Measurements from ENCODE around the gene ARHGEF39. TPM values are rescaled to one million over a fixed set of nuclear protein-coding genes. Genes with fewer than 3 reads are reported as not detected.

ARHGEF39 gene
- total RNA-seq, 4 donors from 2014 or later, result 1.3 to 17.5 (median 5.1) TPM

- no peak for DNase-seq
- H3K4me1 ChIP-seq, result no peaks in the 10 kb centered on the region
- peaks cover 74 to 100% (median 90%) of the 10 kb centered on the region in 3 donors for H3K36me3 ChIP-seq
- peak overlapping the region in 2 of 4 donors; percentile 3 to 14 for H3K27ac ChIP-seq
- H3K9me3 ChIP-seq, result no peaks in the 10 kb centered on the region
- TF ChIP-seq, protein P1, sequence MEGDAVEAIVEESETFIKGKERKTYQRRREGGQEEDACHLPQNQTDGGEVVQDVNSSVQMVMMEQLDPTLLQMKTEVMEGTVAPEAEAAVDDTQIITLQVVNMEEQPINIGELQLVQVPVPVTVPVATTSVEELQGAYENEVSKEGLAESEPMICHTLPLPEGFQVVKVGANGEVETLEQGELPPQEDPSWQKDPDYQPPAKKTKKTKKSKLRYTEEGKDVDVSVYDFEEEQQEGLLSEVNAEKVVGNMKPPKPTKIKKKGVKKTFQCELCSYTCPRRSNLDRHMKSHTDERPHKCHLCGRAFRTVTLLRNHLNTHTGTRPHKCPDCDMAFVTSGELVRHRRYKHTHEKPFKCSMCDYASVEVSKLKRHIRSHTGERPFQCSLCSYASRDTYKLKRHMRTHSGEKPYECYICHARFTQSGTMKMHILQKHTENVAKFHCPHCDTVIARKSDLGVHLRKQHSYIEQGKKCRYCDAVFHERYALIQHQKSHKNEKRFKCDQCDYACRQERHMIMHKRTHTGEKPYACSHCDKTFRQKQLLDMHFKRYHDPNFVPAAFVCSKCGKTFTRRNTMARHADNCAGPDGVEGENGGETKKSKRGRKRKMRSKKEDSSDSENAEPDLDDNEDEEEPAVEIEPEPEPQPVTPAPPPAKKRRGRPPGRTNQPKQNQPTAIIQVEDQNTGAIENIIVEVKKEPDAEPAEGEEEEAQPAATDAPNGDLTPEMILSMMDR (IDR thresholded peaks at IDR 0.05), result no peak
- no peak for TF ChIP-seq POLR2A (IDR thresholded peaks at IDR 0.05)
- no peak overlapping the region for H3K4me3 ChIP-seq
- H3K27me3 ChIP-seq, result no peaks in the 10 kb centered on the region
- intact Hi-C loops (cut with DNase I), result no loop called here
- WGBS, 2 donors, result 97 to 98% methylated on average over 4 to 7 of the region's 7 CpGs
Measured at GRCh38 chr9:35705836-35706430, 40.9 kb upstream of the ARHGEF39 start.

GRCh38 chr9:35705372-35705771 lies 40.4 kb upstream of the ARHGEF39 start:
- Histone ChIP-seq H3K36me3 (peaks cover 73 to 100% (median 90%) of the 10 kb centered on the region in 3 donors), H3K27ac (peak overlapping the region in 2 of 4 donors; percentile 3 to 14), H3K4me1 (no peaks in the 10 kb centered on the region), H3K9me3 (no peaks in the 10 kb centered on the region), H3K27me3 (no peaks in the 10 kb centered on the region), H3K4me3 (no peak overlapping the region)
- 81 to 86% methylated on average over 4 to 7 of the region's 8 CpGs for WGBS, 2 donors
- DNase-seq, result no peak
- TF ChIP-seq POLR2A (IDR thresholded peaks at IDR 0.05), result no peak
- TF ChIP-seq, protein P1 (IDR thresholded peaks at IDR 0.05), result no peak
- intact Hi-C loops (cut with DNase I), result no loop called here

DNA sequence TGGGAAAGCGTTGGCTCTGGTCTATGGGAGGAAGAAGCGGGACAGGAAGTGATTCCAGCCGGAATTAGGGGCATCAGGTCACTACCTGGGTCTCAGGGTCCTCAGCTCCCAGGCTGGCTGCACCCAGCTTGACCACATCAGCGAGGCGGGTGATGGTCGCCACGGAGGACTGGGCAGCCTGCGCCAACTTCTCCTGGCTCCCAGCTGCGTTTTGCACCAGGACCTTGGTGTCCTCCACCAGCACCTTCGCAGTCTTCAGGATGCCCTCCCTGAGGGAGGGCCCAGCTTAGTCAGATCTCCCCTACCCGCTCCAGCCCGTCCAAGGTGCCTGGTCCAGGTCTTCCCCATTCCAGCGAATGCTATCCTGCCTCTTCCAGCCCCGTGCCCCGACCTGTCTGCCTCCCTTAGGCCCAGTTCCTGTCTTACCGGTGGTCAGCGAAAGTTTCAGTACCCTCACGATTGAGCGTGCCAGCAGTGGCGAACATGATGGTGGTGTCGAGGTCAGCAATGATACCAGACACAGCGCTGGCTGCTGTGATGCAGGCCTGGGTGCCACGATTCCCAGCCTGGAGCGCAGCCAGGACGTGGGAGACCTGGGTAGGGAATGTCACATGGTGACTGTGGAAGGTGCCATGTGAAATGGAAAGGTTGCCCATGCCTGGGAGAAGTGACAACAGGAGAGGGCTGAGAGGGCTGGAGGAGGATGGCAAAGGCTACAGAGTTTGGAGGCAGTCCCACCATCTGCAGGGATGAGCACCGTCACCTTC lies 39.1 kb upstream of the ARHGEF39 start:
- Histone ChIP-seq H3K9me3 (no peaks in the 10 kb centered on the region), H3K27me3 (no peaks in the 10 kb centered on the region), H3K27ac (no peak overlapping the region), H3K4me3 (no peak overlapping the region), H3K4me1 (no peaks in the 10 kb centered on the region), H3K36me3 (peaks cover 85 to 100% (median 95%) of the 10 kb centered on the region in 3 donors)
- no peak for TF ChIP-seq POLR2A (IDR thresholded peaks at IDR 0.05)
- TF ChIP-seq, protein P1 (IDR thresholded peaks at IDR 0.05), result no peak
- 92 to 94% methylated on average over 20 of the region's 26 CpGs for WGBS, 2 donors
- DNase-seq, result no peak
- intact Hi-C loops (cut with DNase I), result no loop called here

DNA sequence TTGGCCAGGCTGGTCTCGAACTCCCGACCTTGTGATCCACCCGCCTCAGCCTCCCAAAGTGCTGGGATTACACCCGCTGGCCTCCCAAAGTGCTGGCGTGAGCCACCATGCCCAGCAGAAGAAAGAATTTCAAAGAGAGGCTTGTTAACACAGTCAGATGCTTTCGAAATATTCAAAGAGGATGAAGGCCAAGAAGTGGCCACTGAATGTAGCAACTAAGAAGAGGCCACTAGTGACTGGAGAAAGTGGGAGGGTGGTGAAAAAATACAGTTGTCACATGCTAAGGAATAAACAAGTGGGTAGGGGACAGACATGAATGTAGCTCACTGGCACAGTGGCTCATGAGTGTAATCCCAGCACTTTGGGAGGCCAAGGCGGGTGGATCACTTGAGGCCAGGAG lies 37.7 kb upstream of the ARHGEF39 start:
- Histone ChIP-seq H3K27ac (no peak overlapping the region), H3K9me3 (no peaks in the 10 kb centered on the region), H3K27me3 (no peaks in the 10 kb centered on the region), H3K4me1 (peaks cover 0 to 3% (median 0%) of the 10 kb centered on the region in 3 donors), H3K36me3 (peaks cover 92 to 100% (median 97%) of the 10 kb centered on the region in 3 donors), H3K4me3 (no peak overlapping the region)
- WGBS, 2 donors, result 93 to 97% methylated on average over 6 of the region's 7 CpGs
- intact Hi-C loops (cut with DNase I), result no loop called here
- DNase-seq, result no peak
- TF ChIP-seq, protein P1 (IDR thresholded peaks at IDR 0.05), result no peak
- no peak for TF ChIP-seq POLR2A (IDR thresholded peaks at IDR 0.05)

DNA sequence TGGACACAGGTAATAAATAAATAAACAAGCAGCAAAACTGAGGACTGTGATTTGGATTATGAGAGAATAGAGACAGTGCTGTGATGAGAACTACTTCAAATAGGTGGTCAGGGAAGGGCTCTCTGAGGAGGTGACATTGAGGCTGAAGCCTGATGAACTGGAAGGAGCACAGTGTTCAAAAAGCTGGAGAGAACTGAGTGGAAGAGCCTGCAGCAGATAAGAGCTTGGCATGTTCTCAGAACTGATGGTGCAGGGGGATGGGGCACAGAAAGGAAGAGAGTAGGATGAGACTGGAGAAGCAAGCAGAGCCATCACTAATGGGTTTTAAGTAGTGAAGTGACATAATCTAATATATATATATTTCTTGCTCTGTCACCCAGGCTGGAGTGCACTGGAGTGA lies 35.9 kb upstream of the ARHGEF39 start:
- Histone ChIP-seq H3K36me3 (peaks cover 77 to 99% (median 84%) of the 10 kb centered on the region in 3 donors), H3K4me1 (peaks cover 0 to 20% (median 7%) of the 10 kb centered on the region in 3 donors), H3K9me3 (no peaks in the 10 kb centered on the region), H3K4me3 (no peak overlapping the region), H3K27me3 (no peaks in the 10 kb centered on the region), H3K27ac (peak overlapping the region in 1 of 4 donors; percentile 87)
- intact Hi-C loops (cut with DNase I), result no loop called here
- DNase-seq, result no peak
- no peak for TF ChIP-seq POLR2A (IDR thresholded peaks at IDR 0.05)
- TF ChIP-seq, protein P1 (IDR thresholded peaks at IDR 0.05), result no peak

Measured in esophagus squamous epithelium (tissue), 5 donors.